IMR-90 (cell line): ENCODE data around the gene GCN1. TPM values are rescaled to one million over a fixed set of nuclear protein-coding genes. Genes with fewer than 3 reads are reported as not detected.

ENCODE experiments used
- ATAC-seq: fragments of 200-7000 bp; cut with Tn5 transposase; 2 replicates; pipeline ENCODE4 v1.9.1; 2020; ENCODE audit warnings: low read depth, mild to moderate bottlenecking, moderate library complexity
- BruUV-seq: library from RNA; stranded (reverse); fragments of 400-500 nt; replicated peaks from 2 replicates; lab custom pipeline; 2021; lab: Mats Ljungman, UMichigan
- CTCF ChIA-PET: fragments of 300-600 bp; formaldehyde crosslinking; extraction: SDS; loops from one replicate; lab custom pipeline; 2021; ENCODE audit warnings: antibody characterized with exemption; lab: Yijun Ruan, JAX
- POLR2A ChIA-PET: fragments of 300-600 bp; sonication (Branson Sonifier 250); formaldehyde crosslinking; loops from one replicate; lab custom pipeline; 2022; ENCODE audit warnings: antibody characterized with exemption; ENCODE audit not compliant: unreplicated experiment; lab: Charles Lee
- DNase-seq: peaks from one replicate; pipeline ENCODE4 v3.0.0; 2013
- H2AFZ ChIP-seq: replicated peaks from 2 replicates; pipeline ENCODE3; 2013; ENCODE audit warnings: low read length, mild to moderate bottlenecking; ENCODE audit not compliant: poor library complexity
- H2AK5ac ChIP-seq: 2 replicates; pipeline ENCODE4 v1.6.1; 2013; ENCODE audit warnings: low read depth, low read length, inconsistent platforms
- H2AK9ac ChIP-seq: replicated peaks from 2 replicates; pipeline ENCODE3; 2013; ENCODE audit warnings: mild to moderate bottlenecking, low read depth, low read length, moderate library complexity; ENCODE audit not compliant: poor library complexity
- H2BK120ac ChIP-seq: 2 replicates; pipeline ENCODE4 v1.6.1; 2013; ENCODE audit warnings: low read depth, low read length, inconsistent platforms
- H2BK15ac ChIP-seq: 3 replicates; pipeline ENCODE4 v1.6.1; 2013; ENCODE audit warnings: low read depth, low read length, inconsistent platforms
- H2BK20ac ChIP-seq: 2 replicates; pipeline ENCODE4 v1.6.1; 2013; ENCODE audit warnings: low read depth, mild to moderate bottlenecking, inconsistent platforms, low read length, moderate library complexity
- H2BK5ac ChIP-seq: 2 replicates; pipeline ENCODE4 v1.6.1; 2013; ENCODE audit warnings: mild to moderate bottlenecking, low read depth, low read length, inconsistent platforms; ENCODE audit not compliant: poor library complexity, severe bottlenecking
- H3K14ac ChIP-seq: replicated peaks from 2 replicates; pipeline ENCODE4 v1.6.1; 2013; ENCODE audit warnings: low read depth, low read length, inconsistent platforms
- H3K18ac ChIP-seq: 2 replicates; pipeline ENCODE4 v1.6.1; 2013; ENCODE audit warnings: low read depth, low read length, control low read depth
- H3K23ac ChIP-seq: 2 replicates; pipeline ENCODE4 v1.6.1; 2013; ENCODE audit warnings: low read depth, low read length, inconsistent platforms
- H3K27ac ChIP-seq: 2 replicates; pipeline ENCODE4 v1.5.1; 2013; ENCODE audit warnings: mild to moderate bottlenecking, control low read depth, low read length; ENCODE audit not compliant: insufficient read depth
- H3K27me3 ChIP-seq: 2 replicates; pipeline ENCODE4 v1.6.1; 2013; ENCODE audit warnings: low read length; ENCODE audit not compliant: control insufficient read depth, insufficient read depth
- H3K36me3 ChIP-seq: 2 replicates; pipeline ENCODE4 v1.6.1; 2013; ENCODE audit warnings: low read length, mixed read lengths; ENCODE audit not compliant: control insufficient read depth, insufficient read depth
- H3K4ac ChIP-seq: 2 replicates; pipeline ENCODE4 v1.6.1; 2013; ENCODE audit warnings: low read depth, low read length, inconsistent platforms
- H3K4me1 ChIP-seq: 2 replicates; pipeline ENCODE4 v1.6.1; 2013; ENCODE audit warnings: low read length, mixed read lengths; ENCODE audit not compliant: control insufficient read depth, insufficient read depth
- H3K4me2 ChIP-seq: 2 replicates; pipeline ENCODE4 v1.6.1; 2013; ENCODE audit warnings: low read depth, mild to moderate bottlenecking, control low read depth, low read length, moderate library complexity
- H3K4me3 ChIP-seq: 2 replicates; pipeline ENCODE4 v1.5.1; 2013; ENCODE audit warnings: low read depth, mild to moderate bottlenecking, control low read depth, low read length, moderate library complexity; ENCODE audit not compliant: insufficient read depth
- H3K56ac ChIP-seq: 2 replicates; pipeline ENCODE4 v1.6.1; 2013; ENCODE audit warnings: low read length, inconsistent platforms; ENCODE audit not compliant: insufficient read depth; ENCODE audit errors: extremely low read depth
- H3K79me1 ChIP-seq, 2 experiments: 2 replicates each; pipeline ENCODE4 v1.6.1; 2013; ENCODE audit warnings: low read length in 2 of 2, inconsistent platforms in 1 of 2, low read depth in 1 of 2
- H3K9ac ChIP-seq: 2 replicates; pipeline ENCODE4 v1.6.1; 2013; ENCODE audit warnings: low read depth, low read length, control low read depth
- H3K9me1 ChIP-seq: 2 replicates; pipeline ENCODE4 v1.6.1; 2013; ENCODE audit warnings: low read length, inconsistent platforms; ENCODE audit not compliant: insufficient read depth
- H3K9me3 ChIP-seq: 2 replicates; pipeline ENCODE4 v1.6.1; 2013; ENCODE audit warnings: low read length; ENCODE audit not compliant: control insufficient read depth, insufficient read depth
- H4K20me1 ChIP-seq: 2 replicates; pipeline ENCODE4 v1.6.1; 2013; ENCODE audit warnings: low read length, inconsistent platforms; ENCODE audit not compliant: insufficient read depth
- H4K5ac ChIP-seq: 2 replicates; pipeline ENCODE4 v1.6.1; 2013; ENCODE audit warnings: mild to moderate bottlenecking, low read depth, low read length, control low read depth
- H4K8ac ChIP-seq, 2 experiments: 2 replicates each; pipeline ENCODE4 v1.6.1; 2013; ENCODE audit warnings: low read depth in 2 of 2, low read length in 2 of 2, control low read depth in 1 of 2, inconsistent platforms in 1 of 2
- H4K91ac ChIP-seq: 2 replicates; pipeline ENCODE4 v1.6.1; 2013; ENCODE audit warnings: low read depth, low read length, inconsistent platforms; ENCODE audit not compliant: insufficient read depth
- NFE2L2 ChIP-seq: fragments of 150-350 bp; IDR thresholded peaks from 2 replicates; pipeline ENCODE4 v1.6.1; 2016; ENCODE audit warnings: low read depth, mild to moderate bottlenecking, low read length
- WGBS, 2 experiments: methylation state at CpG; one replicate each; pipeline versions ENCODE4 v1.1.5 to v1.1.7; 2013; ENCODE audit warnings: missing lambda C conversion rate in 2 of 2; ENCODE audit not compliant: insufficient read length in 1 of 2; ENCODE audit errors: extremely low coverage in 2 of 2; 5-methylcytosine and 5-hydroxymethylcytosine counted together
- dilution Hi-C: fragments of 300-500 bp; cut with HindIII; formaldehyde crosslinking; loops from one replicate; pipeline ENCODE4 v1.14.3; 2018; ENCODE audit warnings: low sequenced_read_pairs; ENCODE audit not compliant: unreplicated experiment
- in situ Hi-C: fragments of 300-500 bp; cut with MboI; formaldehyde crosslinking; loops from 3 replicates; pipeline ENCODE4 v1.14.3; 2019; ENCODE audit warnings: low sequenced_read_pairs, inconsistent platforms, mixed read lengths
- intact Hi-C: fragments of 100-400 bp; cut with micrococcal nuclease; formaldehyde crosslinking; loops from 2 replicates; pipeline ENCODE4 v1.10.0; 2022
- polyA plus RNA-seq, 3 experiments: library from polyadenylated mRNA; depleted of rRNA; stranded (reverse); fragments of >200 nt; gene quantifications; 2 replicates each; pipeline ENCODE4 v1.2.3, GENCODE V29; 2012; ENCODE audit warnings: low replicate concordance in 1 of 3
- total RNA-seq: library from RNA; depleted of rRNA; stranded (reverse); fragments of >200 nt; gene quantifications from 2 replicates; pipeline ENCODE4 v1.2.3, GENCODE V29; 2012

Gene GCN1
- total and polyA plus RNA-seq, 2 of the 4 experiments (the other 2 are of a cell fraction), result 57.8 to 77.6 TPM

GRCh38 chr12:120079411-120080400 lies 114.8 kb downstream of the GCN1 start:
- DNase-seq (no peak), ATAC-seq (peak; percentile 47)
- TF ChIP-seq NFE2L2, result no peak
- Histone ChIP-seq H2BK5ac (no peak overlapping the region), H3K9me3 (no peaks in the 10 kb centered on the region), H3K27ac (no peak overlapping the region), H3K4me1 (no peaks in the 10 kb centered on the region), H3K18ac (no peak overlapping the region), H2AFZ (no peak overlapping the region), H4K5ac (no peak overlapping the region), H3K9ac (no peak overlapping the region), H3K36me3 (no peaks in the 10 kb centered on the region), H2AK9ac (peak overlapping the region; percentile 31), H2BK120ac (no peak overlapping the region), H4K20me1 (no peaks in the 10 kb centered on the region), H2BK20ac (no peak overlapping the region), H3K27me3 (peaks cover 20% of the 10 kb centered on the region), H3K23ac (no peak overlapping the region; the same call in 1 of the 2 replicates), H2BK15ac (no peak overlapping the region), H3K56ac (no peak overlapping the region), H4K91ac (no peak overlapping the region), H3K9me1 (no peaks in the 10 kb centered on the region), H2AK5ac (no peak overlapping the region), H3K14ac (no peak overlapping the region), H3K4me2 (no peak overlapping the region), H4K8ac (no peak overlapping the region), H3K4ac (no peak overlapping the region), H3K79me1 (no peaks in the 10 kb centered on the region), H3K4me3 (no peak overlapping the region)
- CTCF ChIA-PET, result no interaction called here
- dilution Hi-C loops, result no loop called here
- no TSS peak for BruUV-seq
- intact Hi-C loops, result no loop called here
- WGBS, 2 experiments, result no CpG with 5 or more reads among the region's 9 CpGs
- POLR2A ChIA-PET, result no interaction called here
- in situ Hi-C loops, result no loop called here
